Karpas-422 (cell line): ENCODE measurements around the gene SLC15A4. TPM values are rescaled to one million over a fixed set of nuclear protein-coding genes. Genes with fewer than 3 reads are reported as not detected.

ENCODE experiments used
- DNase-seq: peaks from one replicate; pipeline ENCODE4 v3.0.0-alpha.2; 2015
- H2AFZ ChIP-seq: fragments of 200-600 bp; sonication (generic); 2 replicates; pipeline ENCODE4 v1.6.1; 2014; ENCODE audit warnings: antibody characterized with exemption, low read length, mixed read lengths
- H3K27ac ChIP-seq: fragments of 200-600 bp; sonication (generic); 2 replicates; pipeline ENCODE4 v1.5.1; 2014; ENCODE audit warnings: mild to moderate bottlenecking, low read length, moderate library complexity
- H3K27me3 ChIP-seq: fragments of 200-600 bp; sonication (generic); 2 replicates; pipeline ENCODE4 v1.6.1; 2014; ENCODE audit warnings: low read length, mixed read lengths
- H3K36me3 ChIP-seq: fragments of 200-600 bp; sonication (generic); 2 replicates; pipeline ENCODE4 v1.6.1; 2014; ENCODE audit warnings: low read length, mixed read lengths; ENCODE audit not compliant: insufficient read depth
- H3K4me1 ChIP-seq: fragments of 200-600 bp; sonication (generic); 2 replicates; pipeline ENCODE4 v1.6.1; 2014; ENCODE audit warnings: mild to moderate bottlenecking, low read length, mixed read lengths
- H3K4me2 ChIP-seq: fragments of 200-600 bp; sonication (generic); 2 replicates; pipeline ENCODE4 v1.6.1; 2014; ENCODE audit warnings: low read length, low read depth, mild to moderate bottlenecking; ENCODE audit not compliant: poor library complexity, severe bottlenecking
- H3K4me3 ChIP-seq: fragments of 200-600 bp; sonication (generic); 2 replicates; pipeline ENCODE4 v1.5.1; 2014; ENCODE audit warnings: mild to moderate bottlenecking, antibody characterized with exemption, low read length, mixed read lengths
- H3K79me2 ChIP-seq: fragments of 200-600 bp; sonication (generic); 2 replicates; pipeline ENCODE4 v1.6.1; 2014; ENCODE audit warnings: mild to moderate bottlenecking, low read length, mixed read lengths
- H3K9ac ChIP-seq: fragments of 200-600 bp; sonication (generic); 2 replicates; pipeline ENCODE4 v1.6.0; 2014; ENCODE audit warnings: low read length
- H3K9me2 ChIP-seq: fragments of 200-600 bp; sonication (generic), shearing (Covaris generic); replicated peaks from 2 replicates; pipeline ENCODE4 v1.6.0; 2014; ENCODE audit warnings: mild to moderate bottlenecking, low read length, moderate library complexity; ENCODE audit not compliant: insufficient read depth
- H3K9me3 ChIP-seq: fragments of 300-700, 200-600 bp; sonication (generic); 2 replicates; pipeline ENCODE4 v1.6.1; 2014; ENCODE audit warnings: low read length, mixed read lengths
- H4K20me1 ChIP-seq: fragments of 200-600 bp; sonication (generic); 2 replicates; pipeline ENCODE4 v1.6.1; 2014; ENCODE audit warnings: mild to moderate bottlenecking, antibody characterized with exemption, low read length, low read depth; ENCODE audit not compliant: insufficient read depth
- total RNA-seq: library from RNA; depleted of rRNA; stranded (reverse); fragments of >200 nt; shearing (Covaris generic); gene quantifications from 2 replicates; pipeline ENCODE4 v1.2.3, GENCODE V29; 2014; ENCODE audit warnings: low replicate concordance

SLC15A4 gene
- total RNA-seq, 1 experiment from 2014 or later, result 32.1 TPM

DNA sequence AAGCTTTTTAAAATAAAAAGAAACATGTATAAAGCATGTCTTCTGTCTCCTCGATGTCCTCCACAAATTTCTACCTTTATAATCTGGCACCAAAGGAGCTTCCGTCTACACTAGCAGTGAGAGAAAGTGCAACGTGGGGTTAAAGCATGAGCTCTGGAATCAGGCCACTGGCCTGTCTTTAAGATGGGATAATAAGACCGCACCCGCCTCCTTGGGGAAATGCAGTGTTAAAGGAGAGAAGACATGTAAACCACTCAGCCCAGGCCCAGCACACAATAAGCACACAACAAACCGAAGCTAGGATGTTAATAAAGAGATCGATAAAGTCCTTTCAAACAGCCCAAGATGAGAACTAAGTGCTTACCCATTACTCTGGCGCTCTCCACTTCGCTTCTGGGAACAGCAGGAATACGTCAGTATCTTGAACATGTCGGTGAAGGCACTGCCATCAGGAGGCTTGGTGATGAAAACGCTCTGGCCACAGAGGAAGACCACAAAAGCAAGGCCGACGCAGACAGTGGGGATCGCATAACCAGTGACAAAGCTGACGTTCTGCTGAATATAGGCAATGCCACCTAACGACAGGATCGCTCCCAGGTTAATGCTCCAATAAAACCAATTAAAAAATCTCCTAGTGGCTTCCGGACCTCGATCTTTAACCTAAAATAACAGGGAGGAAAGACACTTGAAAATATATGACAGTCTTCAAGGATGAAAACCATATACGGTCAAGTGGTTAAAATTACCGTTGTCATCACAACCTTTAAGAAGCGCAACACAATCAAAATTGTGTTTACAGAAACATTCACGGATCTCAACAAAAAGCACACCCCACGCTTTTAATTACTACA lies 9.1 kb downstream of the SLC15A4 start:
- Histone ChIP-seq H3K9me3 (no peaks in the 10 kb centered on the region), H3K79me2 (peaks cover 100% of the 10 kb centered on the region), H3K4me2 (no peak overlapping the region), H3K27ac (no peak overlapping the region), H3K4me1 (peaks cover 58% of the 10 kb centered on the region), H3K9ac (no peak overlapping the region), H4K20me1 (peaks cover 13% of the 10 kb centered on the region; the same call in 1 of the 2 replicates), H3K27me3 (no peaks in the 10 kb centered on the region), H3K4me3 (no peak overlapping the region), H3K36me3 (peaks cover 18% of the 10 kb centered on the region; the same call in 1 of the 2 replicates), H2AFZ (no peak overlapping the region), H3K9me2 (no peaks in the 10 kb centered on the region)
- no peak for DNase-seq

DNA sequence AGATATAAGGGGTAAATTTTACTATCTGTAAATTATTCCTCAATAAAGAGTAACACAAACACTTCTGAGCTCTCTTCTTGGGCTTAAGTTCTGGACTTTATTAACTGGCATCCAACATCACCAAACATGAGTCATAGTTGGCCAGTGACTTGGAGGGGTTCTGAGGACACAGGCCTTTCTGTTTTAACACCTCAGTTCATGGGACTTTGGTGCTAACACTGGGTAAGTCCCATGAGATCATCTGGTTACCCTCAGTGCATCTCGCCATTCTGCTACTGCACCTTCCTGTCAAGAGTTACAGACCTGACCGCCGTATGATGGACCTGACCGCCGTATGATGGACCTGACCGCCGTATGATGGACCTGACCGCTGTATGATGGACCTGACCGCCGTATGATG lies 9.9 kb downstream of the SLC15A4 start:
- H3K4me3 ChIP-seq, result no peak overlapping the region
- no peaks in the 10 kb centered on the region for H3K9me3 ChIP-seq
- H3K79me2 ChIP-seq, result peaks cover 100% of the 10 kb centered on the region
- peaks cover 21% of the 10 kb centered on the region; the same call in 1 of the 2 replicates for H3K36me3 ChIP-seq
- peaks cover 51% of the 10 kb centered on the region for H3K4me1 ChIP-seq
- no peak for DNase-seq
- no peak overlapping the region for H3K9ac ChIP-seq
- peaks cover 13% of the 10 kb centered on the region; the same call in 1 of the 2 replicates for H4K20me1 ChIP-seq
- no peaks in the 10 kb centered on the region for H3K27me3 ChIP-seq
- no peaks in the 10 kb centered on the region for H3K9me2 ChIP-seq
- H2AFZ ChIP-seq, result no peak overlapping the region
- no peak overlapping the region for H3K27ac ChIP-seq
- H3K4me2 ChIP-seq, result no peak overlapping the region

DNA sequence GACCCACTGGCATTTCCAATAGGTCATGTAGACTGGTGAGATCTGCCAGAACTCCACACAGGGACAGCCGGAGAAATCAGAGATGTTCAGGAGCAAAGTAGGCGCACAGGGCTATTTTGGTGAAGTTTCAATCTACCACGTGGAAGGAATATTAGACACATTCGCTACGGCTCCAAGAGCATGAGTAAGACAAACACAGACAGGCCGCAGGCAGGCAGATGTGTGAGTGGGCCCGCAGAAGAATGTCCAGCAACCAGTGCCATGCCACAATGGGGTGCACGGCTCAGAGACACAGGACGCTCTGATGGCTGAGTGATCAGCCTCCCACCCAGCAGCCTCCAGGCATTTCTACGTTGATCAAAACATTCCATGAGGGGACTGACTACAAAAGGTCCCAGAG lies 10.4 kb downstream of the SLC15A4 start:
- no peaks in the 10 kb centered on the region for H3K9me3 ChIP-seq
- no peak overlapping the region for H3K9ac ChIP-seq
- DNase-seq, result no peak
- no peaks in the 10 kb centered on the region for H3K27me3 ChIP-seq
- H3K36me3 ChIP-seq, result peaks cover 24% of the 10 kb centered on the region; the same call in 1 of the 2 replicates
- H3K9me2 ChIP-seq, result no peaks in the 10 kb centered on the region
- H2AFZ ChIP-seq, result no peak overlapping the region
- no peak overlapping the region for H3K27ac ChIP-seq
- H3K4me3 ChIP-seq, result no peak overlapping the region
- no peak overlapping the region for H3K4me2 ChIP-seq
- H3K79me2 ChIP-seq, result peaks cover 95% of the 10 kb centered on the region
- peaks cover 46% of the 10 kb centered on the region for H3K4me1 ChIP-seq
- 0 out of 2 replicates have a peak, but pooled peaks cover 10% of the 10 kb centered on the region for H4K20me1 ChIP-seq

DNA sequence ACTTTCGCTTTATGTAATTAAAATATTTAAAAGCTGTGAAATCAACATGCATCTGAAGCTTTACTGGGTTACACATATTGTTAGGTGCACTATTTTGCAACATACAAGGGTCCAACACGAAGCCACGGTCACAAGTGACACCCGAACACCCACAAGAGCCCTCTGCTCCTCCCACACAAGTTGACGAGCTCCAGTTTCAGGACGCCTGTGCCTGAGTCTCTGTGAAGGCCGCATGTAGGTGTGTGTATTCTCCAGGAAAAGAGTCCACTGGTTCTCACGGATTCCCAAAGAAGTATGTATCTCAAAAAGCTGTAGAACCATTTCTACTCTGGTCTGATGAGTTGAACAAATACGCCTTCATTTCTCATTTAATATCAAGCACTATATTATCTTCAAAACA lies 12.0 kb downstream of the SLC15A4 start:
- no peak overlapping the region for H3K27ac ChIP-seq
- H3K4me2 ChIP-seq, result no peak overlapping the region
- H4K20me1 ChIP-seq, result 0 out of 2 replicates have a peak, but pooled peaks cover 10% of the 10 kb centered on the region
- H3K9ac ChIP-seq, result no peak overlapping the region
- no peak for DNase-seq
- no peaks in the 10 kb centered on the region for H3K9me2 ChIP-seq
- no peaks in the 10 kb centered on the region for H3K9me3 ChIP-seq
- H3K27me3 ChIP-seq, result no peaks in the 10 kb centered on the region
- no peak overlapping the region for H3K4me3 ChIP-seq
- H3K36me3 ChIP-seq, result peaks cover 27% of the 10 kb centered on the region; the same call in 1 of the 2 replicates
- peaks cover 30% of the 10 kb centered on the region for H3K4me1 ChIP-seq
- peaks cover 88% of the 10 kb centered on the region for H3K79me2 ChIP-seq
- H2AFZ ChIP-seq, result no peak overlapping the region

DNA sequence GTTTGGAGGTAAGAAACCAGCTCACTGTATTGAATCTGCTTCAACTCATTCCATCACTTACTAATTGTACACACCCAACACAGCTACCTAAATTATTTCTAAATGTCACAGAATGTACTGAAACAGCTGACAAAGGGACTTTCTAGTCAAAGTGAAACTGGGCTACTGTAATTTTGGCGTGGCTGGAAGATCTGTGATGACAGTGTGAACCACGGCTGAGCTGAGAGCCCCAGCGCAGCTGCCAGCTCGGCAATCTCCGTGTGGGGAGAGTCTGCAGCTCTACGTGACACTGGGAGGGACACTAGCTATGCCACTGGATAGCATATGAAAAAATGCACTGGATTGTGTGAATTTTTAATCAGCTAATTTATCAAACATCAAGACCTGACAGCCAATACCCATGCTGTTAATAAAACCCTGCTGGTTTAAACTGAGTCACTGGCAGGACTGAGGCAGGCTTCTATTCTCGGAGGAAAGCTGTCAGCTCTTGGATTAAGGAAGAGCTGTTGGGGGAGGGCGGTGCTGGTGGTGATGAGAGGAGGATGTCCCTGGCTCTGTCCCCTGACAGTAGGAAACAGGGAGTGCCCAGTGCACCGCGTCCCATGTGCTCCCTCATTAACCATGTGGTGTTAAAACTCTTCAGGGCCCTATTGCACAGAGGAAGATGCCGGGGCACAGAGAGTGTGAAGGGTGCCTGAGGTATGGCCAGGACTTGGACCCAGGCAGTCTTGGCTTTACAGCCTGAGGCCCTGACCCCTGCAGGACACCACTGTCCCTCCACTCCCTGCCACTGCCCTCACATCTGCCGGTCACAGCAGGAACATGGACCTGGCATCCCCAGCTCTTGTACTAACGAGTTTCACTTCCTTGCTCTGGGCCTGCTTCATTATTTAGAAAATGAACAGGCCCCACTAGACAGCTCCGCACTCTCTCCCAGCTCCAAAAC lies 13.3 kb downstream of the SLC15A4 start:
- Histone ChIP-seq H3K79me2 (peaks cover 81% of the 10 kb centered on the region), H2AFZ (no peak overlapping the region), H3K36me3 (peaks cover 27% of the 10 kb centered on the region; the same call in 1 of the 2 replicates), H3K4me2 (no peak overlapping the region), H3K9me2 (no peaks in the 10 kb centered on the region), H4K20me1 (0 out of 2 replicates have a peak, but pooled peaks cover 7% of the 10 kb centered on the region), H3K9me3 (no peaks in the 10 kb centered on the region), H3K27ac (no peak overlapping the region; the same call in 1 of the 2 replicates), H3K9ac (peak overlapping the region; percentile 10; the same call in 1 of the 2 replicates), H3K27me3 (no peaks in the 10 kb centered on the region), H3K4me3 (no peak overlapping the region), H3K4me1 (peaks cover 18% of the 10 kb centered on the region)
- no peak for DNase-seq

DNA sequence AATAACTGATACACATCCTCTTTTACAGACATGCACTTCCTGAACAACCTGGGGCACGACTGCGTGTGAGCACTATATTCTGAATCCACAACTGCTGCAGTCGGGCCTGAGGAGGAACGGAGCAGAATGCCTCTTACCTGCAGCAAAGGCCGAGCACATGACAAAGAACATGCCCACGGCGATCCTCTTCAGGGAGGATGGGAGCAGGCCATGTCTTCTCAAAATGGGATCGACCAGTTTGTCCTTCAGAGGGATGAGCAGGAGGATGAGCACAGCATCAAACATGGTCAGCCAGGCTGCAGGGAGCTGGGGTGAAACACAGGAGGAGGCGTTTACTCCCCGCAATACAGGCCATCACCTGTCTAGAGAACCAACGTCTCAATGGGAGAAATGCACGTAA lies 15.1 kb downstream of the SLC15A4 start:
- no peak for DNase-seq
- Histone ChIP-seq H3K79me2 (peaks cover 77% of the 10 kb centered on the region), H3K9me3 (no peaks in the 10 kb centered on the region), H3K4me1 (peaks cover 18% of the 10 kb centered on the region), H3K4me2 (no peak overlapping the region), H3K27ac (no peak overlapping the region), H4K20me1 (no peaks in the 10 kb centered on the region), H3K27me3 (no peaks in the 10 kb centered on the region), H3K4me3 (no peak overlapping the region), H2AFZ (no peak overlapping the region), H3K9ac (no peak overlapping the region), H3K36me3 (peaks cover 23% of the 10 kb centered on the region), H3K9me2 (no peaks in the 10 kb centered on the region)

DNA sequence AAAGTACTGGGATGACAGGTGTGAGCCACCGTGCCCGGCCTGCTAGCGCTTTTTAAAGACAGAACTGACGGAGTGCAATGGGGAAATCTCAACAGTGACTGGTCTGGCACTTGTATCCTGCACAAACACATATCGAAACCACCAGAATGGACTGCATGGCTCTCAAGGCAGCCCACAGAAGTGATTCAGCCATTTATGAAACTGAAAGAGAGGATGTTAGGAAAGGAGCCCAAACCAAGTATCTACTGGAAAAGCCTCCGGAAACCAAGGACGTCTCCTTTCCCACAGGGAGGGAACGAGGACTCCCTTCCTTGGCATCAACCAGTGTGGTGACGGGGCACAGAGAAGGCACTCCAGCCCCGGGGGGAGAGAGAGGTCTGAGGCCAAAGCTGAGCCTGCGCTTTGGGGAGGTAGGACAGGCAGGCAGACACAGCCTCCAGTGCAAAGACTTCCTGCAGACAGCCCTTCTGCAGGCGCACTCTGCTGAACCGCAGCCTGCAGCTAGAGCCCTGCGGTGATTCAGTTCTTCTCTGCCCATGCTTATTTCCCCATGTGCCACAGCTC lies 16.5 kb downstream of the SLC15A4 start:
- no peaks in the 10 kb centered on the region for H3K27me3 ChIP-seq
- peaks cover 77% of the 10 kb centered on the region for H3K79me2 ChIP-seq
- H3K4me3 ChIP-seq, result no peak overlapping the region
- no peaks in the 10 kb centered on the region for H3K9me2 ChIP-seq
- H3K27ac ChIP-seq, result no peak overlapping the region
- H3K4me2 ChIP-seq, result no peak overlapping the region
- H2AFZ ChIP-seq, result no peak overlapping the region
- no peak overlapping the region for H3K9ac ChIP-seq
- H3K36me3 ChIP-seq, result peaks cover 23% of the 10 kb centered on the region
- peaks cover 18% of the 10 kb centered on the region for H3K4me1 ChIP-seq
- DNase-seq, result no peak
- no peaks in the 10 kb centered on the region for H4K20me1 ChIP-seq
- H3K9me3 ChIP-seq, result no peaks in the 10 kb centered on the region
